H1 (cell line): ENCODE data around the gene EML5. TPM values are rescaled to one million over a fixed set of nuclear protein-coding genes. Genes with fewer than 3 reads are reported as not detected.

ENCODE experiments used
- CHD2 ChIP-seq: IDR thresholded peaks from 2 replicates; pipeline ENCODE4 v1.6.1; 2012; ENCODE audit warnings: low read length, improper control_type of control experiment
- JUN ChIP-seq: IDR thresholded peaks from 2 replicates; pipeline ENCODE4 v1.6.1; 2011; ENCODE audit warnings: low read depth, mild to moderate bottlenecking, improper control_type of control experiment, low read length
- RAD21 ChIP-seq, 2 experiments: IDR thresholded peaks in 1 of 2; conservative IDR thresholded peaks in 1 of 2; 2 replicates each; pipeline ENCODE4 v1.6.1; 2011; ENCODE audit warnings: low read depth in 2 of 2, low read length in 2 of 2, improper control_type of control experiment in 1 of 2, inconsistent platforms in 1 of 2, mild to moderate bottlenecking in 1 of 2, moderate library complexity in 1 of 2
- polyA plus RNA-seq, 7 experiments: library from polyadenylated mRNA; depleted of rRNA in 3 of 7; stranded (reverse) in 5 of 7; unstranded in 2 of 7; fragments of >200 nt in 5 of 7; fragments of 200-250 nt in 2 of 7; gene quantifications; 1 replicate in 5 of 7; 2 replicates in 1 of 7; 4 replicates in 1 of 7; pipeline versions ENCODE4 v1.2.1 to v1.2.3, GENCODE V29; 2011 to 2013; ENCODE audit warnings: missing spikeins in 2 of 7, mixed read lengths in 2 of 7
- total RNA-seq: library from RNA; stranded (reverse); fragmentation: NEBNext Ultra II Directional; extraction: Animal tissue kit (Norgen Biotek cat#: 25700); gene quantifications from 2 replicates; pipeline ENCODE4 v1.2.1, GENCODE V29; 2021

Gene EML5
- total and polyA plus RNA-seq, 2 of the 8 experiments (the other 6 are each of a cell fraction or from before 2014, with no cell fraction given) = 0.39 to 0.88 TPM

DNA sequence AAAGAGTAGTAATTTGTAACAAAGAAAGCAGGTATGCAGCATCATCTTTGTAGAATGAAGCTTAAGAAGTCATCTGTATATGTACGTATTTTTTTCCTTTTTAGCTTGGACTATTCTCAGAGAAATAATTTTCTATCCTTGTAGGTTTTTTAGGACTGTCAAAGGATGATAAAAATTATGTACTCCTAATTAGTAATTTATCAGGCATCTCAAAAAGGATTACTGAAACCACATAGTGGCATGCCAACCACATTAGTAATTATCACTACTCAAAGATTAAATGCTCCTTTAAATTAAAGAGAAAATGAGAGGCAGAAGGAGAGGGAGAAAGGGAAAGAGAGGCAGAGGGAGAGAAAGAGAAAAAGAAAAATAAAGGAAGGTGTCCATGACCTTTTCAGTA, 49.0 kb upstream of the EML5 start (continued):
- TF ChIP-seq JUN (no peak), CHD2 (no peak), RAD21 (IDR thresholded peaks at IDR 0.05 in 1 of 2, conservative IDR thresholded peaks at IDR 0.05 in 1 of 2; ENCODE audit: low read depth in 2 of 2, low read length in 2 of 2) (no peak)
